ENCODE results near the gene KCNB1.

- TF ChIP-seq CTCF (IDR thresholded peaks at IDR 0.05) (no peak), EP300 (IDR thresholded peaks at IDR 0.05) (no peak)
Measured at GRCh38 chr20:49469060-49469459, 13.4 kb downstream of the KCNB1 start.

All from stomach (tissue), 4 donors.